HepG2 (cell line): ENCODE results near the gene ARHGAP31. TPM values are rescaled to one million over a fixed set of nuclear protein-coding genes. Genes with fewer than 3 reads are reported as not detected.

Experiments used
- ATAC-seq: fragments of 200-7000 bp; cut with Tn5 transposase; 3 replicates; pipeline ENCODE4 v1.9.1; 2020; ENCODE audit warnings: mild to moderate bottlenecking, moderate library complexity
- BruUV-seq: library from RNA; stranded (reverse); fragments of 400-500 nt; replicated peaks from 2 replicates; lab custom pipeline; 2021; lab: Mats Ljungman, UMichigan
- CTCF ChIA-PET: fragments of 300-600 bp; formaldehyde crosslinking; extraction: SDS; loops from one replicate; lab custom pipeline; 2021; ENCODE audit warnings: low total read pairs, inconsistent platforms, low intra/inter-chr PET ratio; lab: Yijun Ruan, JAX
- POLR2A ChIA-PET: fragments of 350-600 bp; sonication (Branson Sonifier 250); formaldehyde crosslinking; loops from one replicate; lab custom pipeline; 2020; ENCODE audit warnings: antibody characterized with exemption, inconsistent platforms; lab: Yijun Ruan, JAX
- DNase-seq: peaks from one replicate; pipeline ENCODE4 v3.0.0-alpha.2; 2015; ENCODE audit warnings: low spot score
- FAIRE-seq: peaks from 3 replicates; lab custom pipeline; 2011; peaks lifted over from hg19 to GRCh38; lab: Jason Lieb, UNC
- H2AFZ ChIP-seq: one replicate; pipeline ENCODE4 v1.6.1; 2011; ENCODE audit warnings: low read length, inconsistent platforms
- H3K27ac ChIP-seq: fragments of 300-600 bp; 3 replicates; pipeline ENCODE4 v1.8.0; 2011; ENCODE audit warnings: mixed run types, mild to moderate bottlenecking, mixed read lengths, low read length, inconsistent platforms; ENCODE audit not compliant: insufficient read depth; ENCODE audit errors: extremely low read length
- H3K27me3 ChIP-seq, 2 experiments: fragments of 200-600 bp in 1 of 2; 2 replicates in 1 of 2; 3 replicates in 1 of 2; pipeline versions ENCODE4 v1.6.0 to v1.8.0; 2011; ENCODE audit warnings: low read length in 2 of 2, mild to moderate bottlenecking in 2 of 2, moderate library complexity in 2 of 2, inconsistent platforms in 1 of 2; ENCODE audit not compliant: insufficient read depth in 2 of 2, control insufficient read depth in 1 of 2
- H3K36me3 ChIP-seq, 2 experiments: fragments of 200-600 bp in 1 of 2; replicated peaks in 1 of 2; 2 replicates in 1 of 2; 3 replicates in 1 of 2; pipeline versions ENCODE4 v1.5.1 to v1.8.0; 2011; ENCODE audit warnings: low read length in 2 of 2, inconsistent platforms in 1 of 2; ENCODE audit not compliant: insufficient read depth in 2 of 2, control insufficient read depth in 1 of 2
- H3K4me1 ChIP-seq: 2 replicates; pipeline ENCODE4 v1.5.1; 2012; ENCODE audit warnings: low read length, inconsistent platforms; ENCODE audit not compliant: insufficient read depth
- H3K4me2 ChIP-seq: 2 replicates; pipeline ENCODE4 v1.6.0; 2011; ENCODE audit warnings: low read depth, low read length, inconsistent platforms
- H3K4me3 ChIP-seq, 3 experiments: fragments of 200-600 bp in 1 of 3; sonication (generic), shearing (Covaris generic) in 1 of 3; replicated peaks in 1 of 3; 2 replicates each; pipeline ENCODE4 v1.5.1; 2011 to 2016; ENCODE audit warnings: low read length in 3 of 3, inconsistent platforms in 2 of 3, low read depth in 2 of 3, mild to moderate bottlenecking in 2 of 3, control low read depth in 1 of 3, mixed read lengths in 1 of 3; ENCODE audit not compliant: insufficient read depth in 1 of 3
- H3K79me2 ChIP-seq: one replicate; pipeline ENCODE4 v1.6.1; 2011; ENCODE audit warnings: low read length, inconsistent platforms; ENCODE audit not compliant: insufficient read depth
- H3K9ac ChIP-seq: 2 replicates; pipeline ENCODE4 v1.6.0; 2011; ENCODE audit warnings: mild to moderate bottlenecking, low read depth, low read length, inconsistent platforms; ENCODE audit not compliant: insufficient read depth
- H3K9me3 ChIP-seq: 2 replicates; pipeline ENCODE4 v1.5.1; 2012; ENCODE audit warnings: mild to moderate bottlenecking, low read length
- H4K20me1 ChIP-seq: 2 replicates; pipeline ENCODE4 v1.6.0; 2011; ENCODE audit warnings: inconsistent platforms, mild to moderate bottlenecking, low read length, moderate library complexity; ENCODE audit not compliant: insufficient read depth
- ATM ChIP-seq: fragments of 450-650 bp; IDR thresholded peaks from 2 replicates; pipeline ENCODE4 v1.7.1; 2017; ENCODE audit warnings: mild to moderate bottlenecking, borderline replicate concordance
- DNMT3B ChIP-seq: conservative IDR thresholded peaks from 2 replicates; pipeline ENCODE4 v1.6.1; 2016; ENCODE audit warnings: missing biosample characterization, control low read depth
- GATAD2A ChIP-seq: IDR thresholded peaks from 2 replicates; pipeline ENCODE4 v1.6.1; 2016
- IRX3 ChIP-seq: sonication (generic); formaldehyde crosslinking; IDR thresholded peaks from 2 replicates; pipeline ENCODE4 v1.8.1; 2023; ENCODE audit warnings: mild to moderate bottlenecking, low read depth, missing genetic modification reagents, borderline replicate concordance
- NFKBIZ ChIP-seq: IDR thresholded peaks from 2 replicates; pipeline ENCODE4 v1.6.1; 2018; ENCODE audit warnings: missing genetic modification reagents, missing compliant biosample characterization
- TAF15 ChIP-seq: fragments of 200-400 bp; formaldehyde crosslinking; IDR thresholded peaks from one replicate; pipeline ENCODE4 v1.6.1; 2018; ENCODE audit warnings: mild to moderate bottlenecking, low read depth, low read length; ENCODE audit not compliant: poor library complexity, severe bottlenecking
- ZNF362 ChIP-seq: sonication (generic); formaldehyde crosslinking; IDR thresholded peaks from 2 replicates; pipeline ENCODE4 v1.4.0; 2020; ENCODE audit warnings: missing genetic modification reagents, mild to moderate bottlenecking, borderline replicate concordance
- ZNF691 ChIP-seq: sonication (generic); formaldehyde crosslinking; IDR thresholded peaks from 2 replicates; pipeline ENCODE4 v1.4.0; 2020; ENCODE audit warnings: missing genetic modification reagents, low read depth, mild to moderate bottlenecking, borderline replicate concordance
- ZNF749 ChIP-seq: sonication (generic); formaldehyde crosslinking; IDR thresholded peaks from 2 replicates; pipeline ENCODE4 v1.8.0; 2022; ENCODE audit warnings: mild to moderate bottlenecking, missing genetic modification reagents, moderate library complexity, borderline replicate concordance
- WGBS: methylation state at CpG from one replicate; pipeline ENCODE4 v1.1.6; 2017; ENCODE audit warnings: low lambda C conversion rate; 5-methylcytosine and 5-hydroxymethylcytosine counted together
- in situ Hi-C: cut with HindIII; loops from 2 replicates; pipeline ENCODE4 v1.10.0; 2017; ENCODE audit warnings: low pct_unique_long_range_greater_than_20kb; ENCODE audit not compliant: extremely low pct_ligation_motif_present
- intact Hi-C: fragments of 100-400 bp; cut with micrococcal nuclease; formaldehyde crosslinking; loops from one replicate; pipeline ENCODE4 v1.10.0; 2022; ENCODE audit not compliant: unreplicated experiment
- polyA plus RNA-seq, 8 experiments: library from polyadenylated mRNA; depleted of rRNA in 3 of 8; stranded (reverse) in 7 of 8; unstranded in 1 of 8; fragments of >200 nt; fragmentation: Illumina TruSeq in 4 of 8; extraction: Trizol in 4 of 8; gene quantifications; 2 replicates each; pipeline versions ENCODE4 v1.2.1 to v1.2.3, GENCODE V29; 2011 to 2016; ENCODE audit warnings: low read depth in 4 of 8, missing spikeins in 1 of 8, mixed read lengths in 1 of 8; ENCODE audit not compliant: insufficient read depth in 1 of 8
- total RNA-seq, 5 experiments: library from RNA; depleted of rRNA; stranded (reverse); fragments of >200 nt; fragmentation: Illumina TruSeq; extraction: Trizol; gene quantifications; 2 replicates each; pipeline ENCODE4 v1.2.3, GENCODE V29; 2016; ENCODE audit warnings: low read depth in 1 of 5

The ARHGAP31 gene
- total and polyA plus RNA-seq, 2 of the 13 experiments (the other 11 are each of a cell fraction or from before 2014, with no cell fraction given): not detected

- Histone ChIP-seq H3K27me3 (no peaks in the 10 kb centered on the region), H3K4me3 (no peak overlapping the region), H3K9me3 (no peaks in the 10 kb centered on the region), H3K4me1 (no peaks in the 10 kb centered on the region), H2AFZ (no peak overlapping the region), H3K4me2 (no peak overlapping the region), H3K79me2 (no peaks in the 10 kb centered on the region), H3K27ac (no peak overlapping the region), H3K36me3 (no peaks in the 10 kb centered on the region), H4K20me1 (no peaks in the 10 kb centered on the region), H3K9ac (no peak overlapping the region)
- TF ChIP-seq DNMT3B (CRISPR knock-in tag) (no peak), ZNF691 (CRISPR knock-in tag) (no peak), TAF15 (no peak), ATM (no peak), IRX3 (CRISPR knock-in tag) (no peak), GATAD2A (CRISPR knock-in tag) (no peak), ZNF362 (CRISPR knock-in tag) (no peak), NFKBIZ (CRISPR knock-in tag) (no peak), ZNF749 (CRISPR knock-in tag) (no peak)
- CTCF ChIA-PET: no interaction called here
- DNase-seq (no peak), ATAC-seq (no peak), FAIRE-seq (no peak)
- BruUV-seq: no TSS peak
- intact Hi-C loops (no loop called here), in situ Hi-C loops (loop anchor here (25.0 kb wide), 1 partner anchor 279 kb away; the partner anchor contains the start of gene COX17)
- 53% methylated on average over 3 of the region's 3 CpGs for WGBS
- POLR2A ChIA-PET: no interaction called here
These were observed 114.2 kb downstream of the ARHGAP31 start for GRCh38 chr3:119408243-119408950.
